HG02588 (cell line): ENCODE measurements around the gene LENG8.

Experiments
- ATAC-seq: cut with Tn5 transposase; IDR thresholded peaks from one replicate; pipeline ENCODE4 v1.9.1; 2021; ENCODE audit warnings: mild to moderate bottlenecking, moderate library complexity; ENCODE audit not compliant: unreplicated experiment

LENG8 gene

DNA sequence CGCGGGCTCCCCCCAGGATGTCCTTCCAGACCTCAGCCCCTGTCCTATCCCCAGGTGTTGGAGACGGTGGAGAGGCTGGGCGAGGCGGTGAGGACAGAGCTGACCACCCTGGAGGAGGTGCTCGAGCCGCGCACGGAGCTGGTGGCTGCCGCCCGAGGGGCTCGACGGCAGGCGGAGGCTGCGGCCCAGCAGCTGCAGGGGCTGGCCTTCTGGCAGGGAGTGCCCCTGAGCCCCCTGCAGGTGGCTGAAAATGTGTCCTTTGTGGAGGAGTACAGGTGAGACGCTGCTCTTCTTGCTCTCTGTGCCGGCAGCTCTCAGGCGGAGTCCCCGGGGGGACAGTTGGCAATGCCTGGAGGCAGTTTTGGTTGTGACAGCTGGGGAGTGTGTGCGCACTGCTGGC, 26.9 kb upstream of the LENG8 start:
- no peak for ATAC-seq

DNA sequence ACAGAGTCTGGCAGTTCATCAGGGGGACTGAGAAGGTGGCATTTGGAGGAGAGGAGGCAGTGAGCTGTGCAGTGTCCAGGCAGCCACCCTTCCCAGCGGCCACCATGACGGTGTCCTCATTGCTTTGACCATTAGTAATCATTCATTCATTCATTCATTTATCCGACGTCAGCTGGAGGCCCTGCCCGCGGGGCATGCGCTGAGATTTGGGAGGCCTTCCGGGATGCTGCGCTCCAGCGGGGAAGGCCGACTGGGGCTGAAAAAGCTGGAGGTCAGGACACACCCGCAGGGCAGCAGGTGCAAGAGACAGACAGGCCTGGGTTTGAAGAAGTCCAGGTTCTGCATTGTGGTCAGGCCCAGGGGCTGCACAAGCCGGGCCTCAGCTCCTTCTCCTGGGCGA, 24.8 kb upstream of the LENG8 start:
- no peak for ATAC-seq

DNA sequence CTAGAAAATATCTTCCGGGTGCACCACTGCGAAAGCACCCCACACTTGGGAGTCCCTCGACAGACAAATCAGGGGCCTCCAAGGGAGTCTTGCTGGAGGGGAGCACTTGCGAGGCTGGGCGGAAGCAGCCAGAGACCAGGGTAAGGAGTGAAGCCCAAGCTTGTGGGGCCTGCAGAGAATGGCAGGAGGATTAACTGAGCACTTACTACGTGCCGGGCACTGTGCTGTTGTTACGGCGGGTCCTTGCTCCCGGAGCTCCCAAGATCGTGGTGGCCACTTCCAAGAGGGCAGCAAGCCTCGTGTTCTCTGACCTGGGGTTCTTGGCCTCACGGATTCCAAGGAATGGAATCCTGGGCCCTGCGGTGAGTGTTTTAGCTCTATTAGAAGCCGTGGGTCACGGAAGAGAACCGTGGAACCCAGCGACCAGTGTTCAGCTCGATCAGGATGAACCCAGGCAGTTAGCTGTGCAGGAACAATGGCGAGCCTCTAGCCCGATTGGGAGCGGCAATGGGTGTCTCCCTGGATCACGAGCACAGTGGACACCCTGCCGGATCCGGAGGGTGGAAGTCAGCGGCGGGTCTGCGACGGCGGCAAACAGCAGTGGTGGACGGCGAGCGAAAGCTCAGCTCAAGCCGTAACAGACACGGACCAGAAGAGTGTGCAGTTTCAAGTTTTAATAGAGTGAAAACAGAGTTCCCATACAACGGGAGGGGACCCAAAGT, 24.2 kb upstream of the LENG8 start:
- no peak for ATAC-seq

GRCh38 chr19:54425382-54425723, 23.6 kb upstream of the LENG8 start:
- ATAC-seq: no peak

DNA sequence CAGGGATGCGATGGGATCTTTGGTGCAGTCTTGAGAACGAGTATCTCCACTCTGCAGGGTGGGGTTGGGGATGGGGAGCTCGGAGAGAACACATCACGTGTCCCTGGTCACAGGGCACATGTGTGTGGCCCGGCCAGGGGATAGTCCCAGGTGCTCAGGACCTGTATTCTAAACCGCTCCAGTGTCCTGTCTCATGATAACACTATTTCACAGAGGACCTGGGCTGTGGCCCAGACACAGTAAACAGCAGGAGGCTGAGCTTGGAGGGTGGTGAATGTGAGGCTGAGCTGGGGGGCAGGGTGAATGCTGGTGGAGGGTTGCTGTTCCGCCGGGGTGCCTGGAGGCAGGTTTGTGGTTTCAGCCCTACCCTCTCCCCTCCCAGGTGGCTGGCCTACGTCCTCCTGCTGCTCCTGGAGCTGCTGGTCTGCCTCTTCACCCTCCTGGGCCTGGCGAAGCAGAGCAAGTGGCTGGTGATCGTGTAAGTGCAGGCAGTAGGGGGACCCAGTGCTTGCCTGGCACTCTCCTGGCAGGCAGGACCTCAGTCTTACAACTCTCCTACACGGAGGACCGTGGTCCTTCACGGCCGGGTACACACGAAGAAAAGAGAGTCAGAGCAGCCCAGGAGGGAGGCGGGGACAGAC, 22.6 kb upstream of the LENG8 start:
- ATAC-seq: no peak

GRCh38 chr19:54427586-54427985, 21.4 kb upstream of the LENG8 start:
- no peak for ATAC-seq

GRCh38 chr19:54428323-54429175, 20.4 kb upstream of the LENG8 start:
- ATAC-seq: no peak

DNA sequence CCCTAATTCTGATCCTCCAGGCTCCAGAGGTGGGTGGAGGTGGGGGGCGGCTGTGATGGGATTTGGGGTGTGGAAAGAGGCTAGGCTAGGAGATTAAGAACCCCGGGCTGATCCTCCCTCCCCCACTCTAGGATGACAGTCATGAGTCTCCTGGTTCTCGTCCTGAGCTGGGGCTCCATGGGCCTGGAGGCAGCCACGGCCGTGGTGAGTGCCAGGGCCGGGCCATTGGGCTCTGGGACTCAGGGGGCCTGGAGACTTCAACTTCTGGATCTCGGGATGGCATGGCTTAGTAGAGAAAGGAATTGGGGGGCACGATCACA, 19.9 kb upstream of the LENG8 start:
- ATAC-seq: no peak

DNA sequence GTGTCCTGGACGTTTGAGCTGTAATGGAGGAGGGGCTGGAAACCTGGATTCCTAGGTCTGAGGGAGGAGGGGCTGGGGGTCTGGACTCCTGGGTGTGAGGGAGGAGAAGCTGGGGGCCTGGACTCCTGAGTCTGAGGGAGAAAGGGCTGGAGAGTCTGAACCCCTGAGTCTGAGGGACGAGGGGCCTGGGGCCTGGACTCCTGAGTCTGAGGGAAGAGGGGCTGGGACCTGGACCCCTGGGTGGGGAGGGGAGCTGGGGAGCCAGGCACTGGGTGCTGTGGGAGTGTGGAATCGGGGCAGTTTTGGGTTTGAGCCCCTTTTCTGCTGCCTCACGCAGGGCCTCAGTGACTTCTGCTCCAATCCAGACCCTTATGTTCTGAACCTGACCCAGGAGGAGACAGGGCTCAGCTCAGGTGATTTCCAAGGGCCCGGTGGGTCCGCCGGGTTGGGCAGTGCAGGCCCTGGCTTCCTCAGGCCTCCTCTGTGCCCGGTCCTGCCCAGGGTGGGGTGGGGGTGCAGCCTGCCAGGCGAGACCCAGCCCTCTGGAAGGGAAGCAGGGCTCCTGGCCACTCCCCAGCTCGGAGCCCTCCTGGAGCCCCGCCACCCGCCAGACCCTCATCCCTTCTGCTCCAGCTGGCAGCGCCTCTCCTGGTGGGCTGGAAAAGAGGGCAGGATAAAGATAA, 19.3 kb upstream of the LENG8 start:
- no peak for ATAC-seq

DNA sequence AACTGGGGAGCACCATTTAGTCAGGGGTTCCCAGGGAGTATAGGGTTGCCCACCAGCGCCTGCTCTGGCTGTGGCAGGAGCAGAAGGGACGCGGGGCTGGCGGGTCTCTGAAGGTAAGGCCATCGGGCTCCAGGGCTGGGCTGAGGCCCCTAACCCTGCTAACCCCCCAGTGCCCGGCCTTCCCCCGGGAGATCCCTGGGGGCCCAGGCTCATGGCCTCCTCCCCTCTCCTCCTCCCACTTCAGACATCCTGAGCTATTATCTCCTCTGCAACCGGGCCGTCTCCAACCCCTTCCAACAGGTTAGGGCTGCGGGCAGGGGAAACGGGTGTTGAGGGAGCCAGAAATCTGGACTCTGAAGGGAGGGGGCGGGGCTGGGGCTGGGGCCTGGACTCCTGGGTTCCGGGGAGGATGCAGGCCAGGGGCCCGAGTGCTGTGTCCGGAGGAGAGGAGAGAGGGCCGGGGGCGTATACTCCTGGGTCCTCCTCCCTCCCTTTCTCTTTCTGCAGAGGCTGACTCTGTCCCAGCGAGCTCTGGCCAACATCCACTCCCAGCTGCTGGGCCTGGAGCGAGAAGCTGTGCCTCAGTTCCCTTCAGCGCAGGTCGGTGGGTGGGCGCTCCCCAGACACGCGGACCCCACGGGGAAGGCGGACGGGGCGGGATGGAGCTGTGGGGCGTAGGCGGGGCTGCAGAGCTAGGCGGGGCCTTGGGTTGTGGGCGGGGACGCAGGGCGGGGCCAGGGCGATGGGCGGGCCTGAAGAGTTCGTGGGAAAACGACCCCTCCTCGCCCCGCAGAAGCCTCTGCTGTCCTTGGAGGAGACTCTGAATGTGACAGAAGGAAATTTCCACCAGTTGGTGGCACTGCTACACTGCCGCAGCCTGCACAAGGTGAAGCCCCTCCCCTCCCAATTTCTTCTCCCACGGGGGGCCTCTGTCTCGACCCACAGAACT, 18.4 kb upstream of the LENG8 start:
- no peak for ATAC-seq

GRCh38 chr19:54431255-54431838, 17.7 kb upstream of the LENG8 start:
- ATAC-seq: no peak

DNA sequence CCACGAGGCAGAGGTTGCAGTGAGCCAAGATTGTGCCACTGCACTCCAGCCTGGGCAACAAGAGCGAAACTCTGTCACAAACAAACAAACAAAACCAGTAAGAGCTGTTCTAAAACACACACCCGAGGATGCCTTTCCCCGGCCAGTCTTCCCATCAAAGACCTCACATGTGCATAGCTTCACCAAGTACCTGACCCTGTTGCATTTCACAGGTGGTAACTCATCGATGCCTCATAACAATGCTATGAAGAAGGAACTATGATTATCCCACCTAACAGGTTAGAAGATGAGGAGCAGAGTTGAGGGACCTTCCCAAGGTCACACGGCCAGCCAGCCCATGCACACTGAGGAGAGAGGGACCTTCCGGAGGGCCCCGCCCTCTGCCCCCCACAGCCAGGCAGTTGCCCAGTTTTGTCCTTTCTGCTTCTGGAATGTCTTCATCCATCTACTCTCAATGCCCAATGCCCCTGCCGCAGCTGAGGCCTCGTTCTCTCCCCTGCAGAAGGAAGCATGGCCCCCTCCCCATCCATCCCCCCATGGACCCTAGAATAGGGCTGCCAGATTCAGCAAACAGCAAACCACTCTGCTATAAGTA, 16.8 kb upstream of the LENG8 start:
- ATAC-seq: no peak

DNA sequence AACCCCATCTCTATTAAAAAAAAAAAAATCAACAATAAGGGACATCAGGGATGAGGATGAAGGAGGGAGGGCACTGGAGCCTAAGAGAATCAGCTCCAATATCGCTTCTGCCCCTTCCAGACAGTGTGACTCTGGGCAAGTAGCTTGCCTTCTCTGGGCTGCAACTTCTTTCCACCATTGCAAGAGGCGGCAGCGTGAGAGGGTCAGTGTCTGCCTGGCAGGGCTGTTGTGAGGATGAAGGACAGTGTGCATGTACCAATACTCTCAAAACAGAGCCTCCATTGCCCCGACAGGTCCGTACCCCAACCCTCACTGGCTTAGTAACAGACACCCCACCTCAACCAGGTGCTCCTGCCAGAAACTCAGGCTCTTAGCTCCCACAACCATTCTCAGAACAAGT, 15.3 kb upstream of the LENG8 start:
- ATAC-seq: no peak

- no peak for ATAC-seq
These were observed 14.7 kb upstream of the LENG8 start for GRCh38 chr19:54434112-54434872.

- no peak for ATAC-seq
These were observed 14.2 kb upstream of the LENG8 start for GRCh38 chr19:54434873-54435214.

DNA sequence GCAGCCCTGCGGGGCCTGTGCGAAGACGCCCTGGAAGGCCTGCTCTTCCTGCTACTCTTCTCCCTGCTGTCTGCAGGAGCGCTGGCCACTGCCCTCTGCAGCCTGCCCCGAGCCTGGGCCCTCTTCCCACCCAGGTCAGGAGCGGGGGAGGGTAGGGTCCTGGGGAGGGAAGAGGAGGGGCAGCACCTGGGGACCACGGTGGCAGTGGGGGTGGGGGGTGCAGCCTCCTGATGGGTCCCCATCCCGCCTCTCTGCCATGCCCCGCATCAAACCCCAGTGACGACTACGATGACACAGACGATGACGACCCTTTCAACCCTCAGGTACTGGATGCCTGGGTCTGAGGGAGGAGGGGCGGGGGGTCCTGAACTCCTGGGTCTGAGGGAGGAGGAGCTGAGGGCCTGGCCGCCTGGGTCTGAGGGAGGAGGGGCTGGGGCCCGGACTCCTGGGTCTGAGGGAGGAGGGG, 13.4 kb upstream of the LENG8 start:
- no peak for ATAC-seq

DNA sequence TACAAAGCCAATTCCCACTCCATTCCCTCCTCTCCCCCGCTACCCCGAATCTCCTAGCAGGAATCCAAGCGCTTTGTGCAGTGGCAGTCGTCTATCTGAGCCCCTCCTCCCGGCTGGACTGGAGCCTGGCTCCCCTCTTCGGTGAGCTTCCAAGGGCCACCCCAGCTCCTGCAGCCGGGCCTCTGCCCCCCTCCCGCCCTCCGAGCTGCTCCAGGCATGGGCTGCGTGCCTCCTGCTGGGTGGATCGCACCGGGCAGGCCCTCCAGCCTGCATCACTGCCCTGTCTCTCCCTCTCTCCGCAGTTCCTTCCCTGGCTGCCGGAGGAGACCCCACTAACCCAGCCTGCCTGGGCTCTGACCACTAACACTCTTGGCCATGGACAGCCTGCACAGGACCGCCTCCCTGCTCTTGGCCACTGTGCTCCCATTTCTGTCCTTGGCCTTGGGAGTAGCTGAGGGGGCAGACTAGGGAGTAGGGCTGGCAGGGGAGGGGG, 12.9 kb upstream of the LENG8 start:
- no peak for ATAC-seq

- ATAC-seq: no peak
These were observed 12.3 kb upstream of the LENG8 start for GRCh38 chr19:54436628-54437252.
